GM12891 (cell line): ENCODE results near the gene KCTD11.
"Not testable (repeated sequence)": the region's sequence is repeated elsewhere in the genome, so short reads cannot be mapped to it uniquely, and the experiment has no call there.

Source experiments
- POLR2AphosphoS5 ChIP-seq: IDR thresholded peaks from 2 replicates; pipeline ENCODE4 v1.6.1; 2011; ENCODE audit warnings: low read depth, low read length, control low read depth
- SPI1 ChIP-seq: IDR thresholded peaks from 2 replicates; pipeline ENCODE4 v1.6.1; 2011; ENCODE audit warnings: low read depth, low read length, control low read depth

DNA sequence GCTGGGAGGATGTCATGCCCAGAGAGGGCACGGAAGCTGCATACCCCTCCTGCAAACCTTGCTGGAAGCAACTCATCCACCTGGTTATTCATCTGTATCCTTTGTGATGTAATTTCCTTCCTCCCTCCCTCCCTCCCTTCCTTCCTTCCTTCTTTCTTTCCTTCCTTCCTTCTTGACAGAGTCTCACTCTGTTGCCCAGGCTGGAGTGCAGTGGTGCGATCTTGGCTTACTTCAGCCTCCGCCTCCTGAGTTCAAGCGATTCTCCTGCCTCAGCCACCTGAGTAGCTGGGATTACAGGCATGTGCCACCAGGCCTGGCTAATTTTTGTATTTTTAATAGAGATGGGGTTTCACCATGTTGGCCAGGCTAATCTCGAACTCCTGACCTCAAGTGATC, 16.6 kb downstream of the KCTD11 start:
- TF ChIP-seq SPI1, POLR2AphosphoS5: not testable (repeated sequence)
